Measurements from ENCODE around the gene ANK2.
"Not testable (repeated sequence)": the region's sequence is repeated elsewhere in the genome, so short reads cannot be mapped to it uniquely, and the experiment has no call there.

The ANK2 gene

GRCh38 chr4:113052379-113052951 lies 3.0 kb downstream of the ANK2 start:
- peak; percentile 30 for DNase-seq

DNA sequence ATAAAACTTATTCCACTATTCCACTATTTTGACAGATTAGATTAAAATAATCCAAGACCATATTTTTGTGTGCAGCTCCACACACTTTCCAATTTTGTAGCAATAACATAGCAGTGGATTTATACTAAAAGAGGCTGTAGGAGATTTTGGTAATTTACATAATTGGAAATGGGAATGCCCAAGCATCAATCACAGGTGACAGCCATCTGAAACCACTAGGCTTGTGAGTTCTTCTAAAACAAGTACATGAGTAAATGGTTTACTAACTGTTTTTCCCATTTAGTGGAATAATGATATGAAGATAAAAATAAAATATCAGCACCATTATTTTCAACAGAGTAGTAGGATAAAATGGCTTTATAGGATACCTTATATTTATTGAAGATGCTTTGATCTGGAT lies 4.4 kb downstream of the ANK2 start:
- no peak for DNase-seq

- DNase-seq: no peak
Observed at GRCh38 chr4:113056318-113056717, 6.9 kb downstream of the ANK2 start.

- no peak for DNase-seq
Observed at GRCh38 chr4:113057891-113058290, 8.4 kb downstream of the ANK2 start.

DNA sequence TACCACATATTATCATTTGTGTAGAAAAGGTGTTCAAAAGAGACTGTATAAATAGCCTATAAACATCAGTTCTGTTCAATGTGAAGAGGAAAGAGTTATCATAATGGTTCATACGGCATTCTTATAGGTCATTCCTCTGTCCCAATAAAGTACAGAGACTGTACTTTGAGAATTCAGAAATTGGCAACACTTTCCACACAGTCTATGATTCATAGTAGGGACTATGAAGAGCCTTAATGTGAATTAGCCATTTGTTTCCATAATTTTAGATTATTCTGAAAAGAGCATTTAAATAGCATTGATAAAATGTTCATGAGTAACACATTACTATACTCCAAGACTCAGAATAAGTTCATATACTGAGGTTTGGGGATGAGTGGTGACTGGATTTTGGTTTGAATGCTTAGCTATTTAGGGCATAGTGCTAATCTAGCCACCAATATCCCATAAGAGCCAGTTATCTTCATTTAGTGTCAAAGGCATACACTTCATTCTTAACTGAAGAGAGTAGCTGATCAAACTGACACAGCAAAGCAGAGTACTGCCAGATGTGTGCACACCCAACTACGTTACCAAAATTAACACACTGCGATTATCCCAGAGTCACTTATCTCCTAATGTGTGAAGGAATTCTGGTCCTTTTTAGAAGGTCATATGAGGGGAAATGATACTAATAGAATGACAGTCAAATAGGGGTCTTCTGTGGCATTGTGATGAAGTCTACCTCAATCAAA lies 10.2 kb downstream of the ANK2 start:
- DNase-seq: no peak

- DNase-seq: no peak
Observed at GRCh38 chr4:113060853-113061252, 11.4 kb downstream of the ANK2 start.

DNA sequence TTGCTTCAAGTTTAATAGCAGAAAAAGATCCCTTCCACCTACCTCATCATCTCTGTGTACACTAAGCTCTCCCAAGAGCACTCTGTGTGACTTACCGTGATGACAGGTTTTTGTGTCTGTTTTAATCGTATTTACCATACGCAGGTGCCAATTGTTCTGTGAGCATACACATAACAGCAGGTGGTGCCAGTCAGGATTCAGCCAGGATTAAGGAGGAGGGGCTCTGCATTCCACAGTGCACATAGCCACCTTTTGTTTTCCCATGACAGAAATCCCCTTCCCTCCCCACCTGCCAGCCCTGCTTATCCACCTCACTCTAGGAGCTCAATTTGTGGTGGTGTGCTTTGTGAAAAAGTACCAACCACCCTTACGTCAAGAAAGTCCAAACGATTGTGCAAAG lies 14.8 kb downstream of the ANK2 start:
- DNase-seq: peak; percentile 87

DNA sequence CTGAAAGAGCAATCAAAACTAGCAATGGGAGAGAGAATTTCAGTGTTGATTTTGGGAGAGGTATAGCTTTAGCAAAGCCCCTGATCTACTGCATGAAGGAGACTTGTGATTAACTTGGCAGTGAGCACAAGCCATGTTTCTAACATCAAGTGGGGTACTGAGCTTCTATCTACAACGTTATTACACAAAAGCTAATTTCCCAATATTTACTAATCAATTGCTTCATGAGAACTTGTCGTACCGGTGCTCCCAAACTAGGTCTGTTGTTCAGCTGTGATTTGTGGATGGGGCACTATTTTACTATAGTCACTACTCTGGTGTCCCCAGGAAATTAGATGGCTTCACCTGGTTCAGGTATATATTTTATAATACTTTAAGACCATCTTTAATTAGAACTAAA lies 16.2 kb downstream of the ANK2 start:
- no peak for DNase-seq

DNA sequence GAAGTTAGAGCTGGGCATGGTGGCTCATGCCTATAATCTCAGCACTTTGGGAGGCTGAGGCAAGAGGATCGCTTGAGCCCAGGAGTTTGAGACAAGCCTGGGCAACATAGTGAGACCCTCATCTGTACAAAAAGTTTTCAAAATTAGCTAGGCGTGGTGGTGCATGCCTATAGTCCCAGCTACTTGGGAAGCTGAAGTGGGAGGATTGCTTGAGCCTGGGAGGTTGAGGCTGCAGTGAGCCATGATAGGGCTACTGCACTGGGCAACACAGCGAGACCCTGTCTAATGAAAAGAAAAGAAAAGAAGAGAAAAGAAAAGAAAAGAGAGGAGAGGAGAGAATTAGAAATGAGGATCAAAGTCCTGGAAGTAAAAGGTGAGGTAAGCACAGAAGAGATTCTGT lies 19.3 kb downstream of the ANK2 start:
- DNase-seq: not testable (repeated sequence)

- no peak for DNase-seq
Observed at GRCh38 chr4:113069212-113069892, 19.9 kb downstream of the ANK2 start.

DNA sequence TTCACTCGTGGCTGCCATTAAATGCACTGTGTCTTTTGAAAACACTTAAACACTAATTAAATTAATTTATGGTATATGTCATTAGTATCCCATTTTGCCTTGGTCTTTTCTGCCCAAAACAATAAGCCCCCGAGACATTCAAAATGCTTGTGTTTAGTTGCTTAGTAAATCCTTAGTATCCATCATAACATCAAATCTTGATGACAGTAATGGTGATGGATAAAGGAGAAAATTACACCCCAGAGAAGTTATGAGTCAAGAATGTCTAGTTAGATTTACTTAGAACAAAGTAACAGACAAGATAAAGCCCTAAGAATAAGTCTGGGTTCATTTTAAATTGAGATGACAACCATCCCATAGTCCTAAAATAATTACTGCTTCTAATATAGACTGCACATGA lies 21.3 kb downstream of the ANK2 start:
- no peak for DNase-seq

GRCh38 chr4:113071274-113071673 lies 21.8 kb downstream of the ANK2 start:
- DNase-seq: no peak

DNA sequence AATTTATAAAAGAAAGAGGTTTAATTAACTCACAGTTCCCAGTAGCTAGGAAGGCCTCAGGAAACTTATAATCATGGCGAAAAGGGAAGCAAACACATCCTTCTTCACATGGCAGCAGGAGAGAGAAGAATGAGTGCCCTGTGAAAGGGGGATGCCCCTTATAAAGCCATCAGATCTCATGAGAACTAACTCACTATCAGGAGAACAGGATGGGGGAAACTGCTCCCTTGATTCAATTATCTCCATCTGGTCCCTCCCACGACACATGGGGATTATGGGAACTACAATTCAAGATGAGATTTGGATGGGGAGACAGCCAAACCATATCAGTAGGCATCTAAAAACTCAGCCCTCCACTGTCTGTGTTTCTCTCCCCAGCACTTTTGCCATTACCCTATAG lies 22.4 kb downstream of the ANK2 start:
- DNase-seq: no peak

- no peak for DNase-seq
Observed at GRCh38 chr4:113073451-113074005, 24.1 kb downstream of the ANK2 start.

GRCh38 chr4:113077575-113077974 lies 28.1 kb downstream of the ANK2 start:
- DNase-seq: peak; percentile 54

DNA sequence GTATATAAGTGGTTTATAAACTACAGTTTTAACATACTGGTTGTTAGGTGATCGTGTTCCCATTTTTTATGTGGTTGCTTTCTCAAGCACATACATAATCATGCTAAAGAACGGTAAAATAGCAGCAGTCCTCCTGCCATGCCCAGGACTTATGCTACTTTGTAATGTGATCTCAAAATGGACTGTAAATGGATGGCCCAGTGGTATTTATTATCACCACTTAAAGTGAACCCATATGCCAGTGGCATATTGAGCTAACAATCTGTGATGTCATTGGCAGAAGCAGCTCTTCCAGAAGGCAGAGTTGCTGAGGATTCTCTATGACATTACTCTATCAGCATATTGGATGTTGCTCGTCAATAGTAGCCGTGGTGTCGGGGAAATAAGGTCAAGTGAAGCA lies 28.6 kb downstream of the ANK2 start:
- peak; percentile 89 for DNase-seq

GRCh38 chr4:113080050-113080449 lies 30.6 kb downstream of the ANK2 start:
- DNase-seq: no peak

DNA sequence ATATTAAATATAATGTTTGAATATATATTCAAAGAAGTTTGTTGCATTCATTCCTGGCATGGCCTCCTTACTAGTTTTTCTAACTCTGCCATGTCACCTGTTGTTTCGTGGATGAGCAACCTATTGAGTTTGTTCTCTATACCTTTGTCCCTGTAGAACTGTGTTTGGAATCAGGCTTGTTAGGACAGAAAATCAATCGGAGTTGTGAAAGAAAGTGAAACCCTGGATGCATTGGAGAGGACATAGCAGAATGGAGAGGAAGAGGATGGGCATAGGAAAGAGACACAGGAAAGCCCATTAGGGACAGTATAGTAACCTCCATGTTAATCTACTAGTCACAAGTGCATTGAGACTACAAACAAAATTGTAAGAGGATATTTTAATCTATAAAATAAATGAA lies 31.2 kb downstream of the ANK2 start:
- no peak for DNase-seq

- no peak for DNase-seq
Observed at GRCh38 chr4:113083346-113083745, 33.9 kb downstream of the ANK2 start.

GRCh38 chr4:113086172-113086695 lies 36.8 kb downstream of the ANK2 start:
- DNase-seq: no peak

DNA sequence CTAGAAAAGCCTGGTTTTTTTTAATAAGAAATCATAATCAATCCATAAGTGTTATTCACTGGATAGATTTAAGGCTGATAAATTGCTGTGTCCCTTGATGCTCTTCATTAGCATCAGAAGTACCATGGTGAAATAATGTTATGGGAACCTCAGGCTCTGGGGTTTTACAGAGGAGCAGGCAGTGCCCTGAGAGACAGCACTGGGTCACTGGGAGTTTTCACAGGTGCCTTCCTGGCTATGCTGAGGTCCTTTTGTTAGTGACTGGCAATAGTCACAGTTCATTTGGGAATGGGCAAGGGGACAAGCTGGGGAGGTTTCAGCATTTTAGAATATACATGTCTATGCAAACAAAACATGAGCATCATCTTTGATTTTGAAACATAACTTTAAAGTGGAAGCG lies 38.6 kb downstream of the ANK2 start:
- DNase-seq: no peak

GRCh38 chr4:113090954-113091353 lies 41.5 kb downstream of the ANK2 start:
- DNase-seq: no peak

DNA sequence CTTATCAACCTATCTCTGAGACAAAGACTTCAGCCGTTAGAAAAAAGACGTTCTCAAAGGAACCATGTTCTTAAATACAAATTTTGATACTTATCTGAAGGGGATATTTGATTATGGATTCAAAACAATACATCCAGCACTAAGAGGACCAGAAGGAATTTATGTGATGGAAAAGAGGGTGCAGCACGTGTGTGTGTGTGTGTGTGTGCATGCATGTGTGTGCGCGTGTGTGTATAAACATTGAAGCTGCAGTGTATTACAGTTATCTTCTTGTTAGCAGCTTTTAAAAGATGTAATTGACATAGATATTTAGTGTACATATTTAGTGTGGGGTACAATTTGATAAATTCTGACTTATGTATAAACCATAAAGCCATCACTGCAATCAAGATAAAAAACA lies 44.9 kb downstream of the ANK2 start:
- no peak for DNase-seq

DNA sequence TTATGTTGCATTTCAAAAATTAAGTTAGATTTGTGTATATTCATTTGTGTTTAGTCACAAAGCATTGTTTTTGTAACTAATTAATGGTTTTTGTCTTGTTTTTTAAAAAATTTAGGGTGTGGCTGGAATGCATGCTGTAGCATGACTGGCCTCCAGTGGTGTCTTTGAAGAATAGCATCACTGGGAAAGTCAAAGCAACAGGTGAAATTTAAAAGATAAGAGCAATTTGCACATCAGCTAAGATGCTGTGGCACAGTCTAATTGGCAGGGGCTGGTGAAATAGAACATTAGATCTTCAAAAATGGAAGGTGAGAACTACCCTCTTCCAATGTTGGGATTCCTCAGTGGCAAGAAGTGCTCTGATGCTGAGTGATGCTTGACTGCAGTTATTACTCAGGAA lies 45.3 kb downstream of the ANK2 start:
- peak; percentile 48 for DNase-seq

Measured in NCI-H2171 treated with DMSO at 0.1 percent for 48 hours (cell line).